Keratinocyte (primary cell): ENCODE measurements around the gene SURF1.

Experiments
- EZH2 ChIP-seq: IDR thresholded peaks from one replicate; pipeline ENCODE4 v1.6.1; 2012; ENCODE audit warnings: inconsistent platforms, mild to moderate bottlenecking, low read length, moderate library complexity
- TF ChIP-seq, protein P1 (sequence below), 3 experiments: IDR thresholded peaks in 1 of 3; conservative IDR thresholded peaks in 1 of 3; optimal IDR thresholded peaks in 1 of 3; 2 replicates in 2 of 3; 3 replicates in 1 of 3; pipeline versions ENCODE3 to v1.5.1; 2011; ENCODE audit warnings: low read length in 3 of 3, mild to moderate bottlenecking in 3 of 3, moderate library complexity in 2 of 3, control low read depth in 1 of 3, inconsistent platforms in 1 of 3; ENCODE audit not compliant: insufficient read depth in 2 of 3; ENCODE audit errors: extremely low read depth in 1 of 3

DNA sequence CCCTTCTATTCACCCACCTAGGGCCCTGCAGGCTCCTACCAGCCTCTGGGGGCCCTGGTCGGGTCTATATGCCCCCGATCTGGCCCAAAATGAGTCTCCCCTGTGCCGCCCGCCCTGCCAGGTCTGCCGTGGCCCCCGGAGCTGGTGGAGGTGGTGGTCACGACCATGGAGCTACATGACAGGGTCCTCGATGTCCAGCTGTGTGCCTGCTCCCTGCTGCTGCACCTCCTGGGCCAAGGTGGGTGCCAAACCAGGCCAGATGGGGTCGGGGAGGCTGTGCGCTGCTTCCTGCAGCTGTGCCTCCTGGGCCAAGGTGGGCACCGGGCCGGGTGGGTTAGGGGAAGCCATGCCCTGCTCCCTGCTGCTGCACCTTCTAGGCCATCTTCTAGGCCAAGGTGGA is 44.0 kb upstream of the SURF1 start:
- TF ChIP-seq, protein P1, sequence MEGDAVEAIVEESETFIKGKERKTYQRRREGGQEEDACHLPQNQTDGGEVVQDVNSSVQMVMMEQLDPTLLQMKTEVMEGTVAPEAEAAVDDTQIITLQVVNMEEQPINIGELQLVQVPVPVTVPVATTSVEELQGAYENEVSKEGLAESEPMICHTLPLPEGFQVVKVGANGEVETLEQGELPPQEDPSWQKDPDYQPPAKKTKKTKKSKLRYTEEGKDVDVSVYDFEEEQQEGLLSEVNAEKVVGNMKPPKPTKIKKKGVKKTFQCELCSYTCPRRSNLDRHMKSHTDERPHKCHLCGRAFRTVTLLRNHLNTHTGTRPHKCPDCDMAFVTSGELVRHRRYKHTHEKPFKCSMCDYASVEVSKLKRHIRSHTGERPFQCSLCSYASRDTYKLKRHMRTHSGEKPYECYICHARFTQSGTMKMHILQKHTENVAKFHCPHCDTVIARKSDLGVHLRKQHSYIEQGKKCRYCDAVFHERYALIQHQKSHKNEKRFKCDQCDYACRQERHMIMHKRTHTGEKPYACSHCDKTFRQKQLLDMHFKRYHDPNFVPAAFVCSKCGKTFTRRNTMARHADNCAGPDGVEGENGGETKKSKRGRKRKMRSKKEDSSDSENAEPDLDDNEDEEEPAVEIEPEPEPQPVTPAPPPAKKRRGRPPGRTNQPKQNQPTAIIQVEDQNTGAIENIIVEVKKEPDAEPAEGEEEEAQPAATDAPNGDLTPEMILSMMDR (optimal IDR thresholded peaks at IDR 0.05 in 1 of 3, IDR thresholded peaks at IDR 0.05 in 1 of 3, conservative IDR thresholded peaks at IDR 0.05 in 1 of 3; ENCODE audit: extremely low read depth in 1 of 3, insufficient read depth in 2 of 3, low read length in 3 of 3) = no peak
- no peak for TF ChIP-seq EZH2
